Fibroblast of lung (primary cell): ENCODE results near the gene HTATIP2. TPM values are rescaled to one million over a fixed set of nuclear protein-coding genes. Genes with fewer than 3 reads are reported as not detected.

ENCODE experiments used
- DNase-seq, 2 donors: peaks; one replicate each; pipeline versions ENCODE4 v3.0.0 to v3.0.0-alpha.2; 2010; ENCODE audit warnings: low read depth in 2 of 2
- H2AFZ ChIP-seq: 2 replicates; pipeline ENCODE4 v1.5.1; 2012; ENCODE audit warnings: low read length, control low read depth, inconsistent platforms
- H3K27ac ChIP-seq: 2 replicates; pipeline ENCODE4 v1.5.1; 2011; ENCODE audit warnings: low read length, control low read depth; ENCODE audit not compliant: insufficient read depth
- H3K27me3 ChIP-seq: 2 replicates; pipeline ENCODE4 v1.5.1; 2011; ENCODE audit warnings: mild to moderate bottlenecking, low read length; ENCODE audit not compliant: control insufficient read depth, insufficient read depth
- H3K36me3 ChIP-seq: 2 replicates; pipeline ENCODE4 v1.5.1; 2011; ENCODE audit warnings: low read length; ENCODE audit not compliant: control insufficient read depth, insufficient read depth
- H3K4me1 ChIP-seq: 2 replicates; pipeline ENCODE4 v1.5.1; 2011; ENCODE audit warnings: low read length; ENCODE audit not compliant: control insufficient read depth, insufficient read depth; ENCODE audit errors: extremely low read depth
- H3K4me2 ChIP-seq: 2 replicates; pipeline ENCODE4 v1.5.1; 2011; ENCODE audit warnings: low read length, control low read depth; ENCODE audit not compliant: insufficient read depth; ENCODE audit errors: extremely low read depth
- H3K4me3 ChIP-seq, 4 experiments: fragments of 200-600 bp in 1 of 4; sonication (generic) in 1 of 4; replicated peaks in 1 of 4; 2 replicates each; pipeline ENCODE4 v1.5.1; 2011 to 2016; ENCODE audit warnings: low read length in 4 of 4, low read depth in 3 of 4, mild to moderate bottlenecking in 3 of 4, control low read depth in 2 of 4, inconsistent platforms in 1 of 4, mixed read lengths in 1 of 4; ENCODE audit not compliant: insufficient read depth in 1 of 4; ENCODE audit errors: control extremely low read depth in 1 of 4
- H3K79me2 ChIP-seq: 2 replicates; pipeline ENCODE4 v1.5.1; 2012; ENCODE audit warnings: mild to moderate bottlenecking, low read length, inconsistent platforms; ENCODE audit not compliant: control insufficient read depth, insufficient read depth
- H3K9ac ChIP-seq: 2 replicates; pipeline ENCODE4 v1.5.1; 2011; ENCODE audit warnings: mild to moderate bottlenecking, low read length, control low read depth; ENCODE audit not compliant: insufficient read depth
- H3K9me3 ChIP-seq: 2 replicates; pipeline ENCODE4 v1.5.1; 2012; ENCODE audit warnings: low read depth, low read length; ENCODE audit not compliant: control insufficient read depth, insufficient read depth
- H4K20me1 ChIP-seq: 2 replicates; pipeline ENCODE4 v1.5.1; 2011; ENCODE audit warnings: low read length; ENCODE audit not compliant: control insufficient read depth, insufficient read depth; ENCODE audit errors: extremely low read depth
- CTCF ChIP-seq, 2 donors: IDR thresholded peaks in 1 of 2; conservative IDR thresholded peaks in 1 of 2; 1 replicate in 1 of 2; 2 replicates in 1 of 2; pipeline ENCODE4 v1.5.1; 2011 to 2012; ENCODE audit warnings: low read length in 2 of 2, control low read depth in 1 of 2, inconsistent platforms in 1 of 2, low read depth in 1 of 2, mild to moderate bottlenecking in 1 of 2
- EZH2 ChIP-seq: IDR thresholded peaks from 2 replicates; pipeline ENCODE4 v1.5.1; 2012; ENCODE audit warnings: low read length, control low read depth, mild to moderate bottlenecking; ENCODE audit errors: missing control alignments
- polyA plus RNA-seq, 2 donors: library from polyadenylated mRNA; depleted of rRNA in 1 of 2; stranded (reverse) in 1 of 2; unstranded in 1 of 2; fragments of >200 nt; gene quantifications; 2 replicates each; pipeline ENCODE4 v1.2.1, GENCODE V29; 2011 to 2012; ENCODE audit warnings: missing spikeins in 1 of 2
- total RNA-seq: library from RNA; depleted of rRNA; stranded (reverse); fragments of >200 nt; gene quantifications from 2 replicates; pipeline ENCODE4 v1.2.1, GENCODE V29; 2014

Gene HTATIP2
- total and polyA plus RNA-seq, 2 donors (not counting 1 experiment from before 2014, with no cell fraction given), result 59.1 to 77.6 TPM

GRCh38 chr11:20353829-20354434 is 9.6 kb upstream of the HTATIP2 start:
- DNase-seq, result peak; percentile 24 to 51
- no peak overlapping the region for H2AFZ ChIP-seq
- no peaks in the 10 kb centered on the region for H3K9me3 ChIP-seq
- no peaks in the 10 kb centered on the region for H3K36me3 ChIP-seq
- H3K4me3 ChIP-seq, result no peak overlapping the region
- H3K79me2 ChIP-seq, result no peaks in the 10 kb centered on the region
- peaks cover 5% of the 10 kb centered on the region for H3K27me3 ChIP-seq
- no peak overlapping the region for H3K9ac ChIP-seq
- TF ChIP-seq CTCF (conservative IDR thresholded peaks at IDR 0.05 in 1 of 2, IDR thresholded peaks at IDR 0.05 in 1 of 2; ENCODE audit: low read depth in 1 of 2, low read length in 2 of 2) (peak; percentile 87 to 98), EZH2 (no peak)
- H3K4me2 ChIP-seq, result no peak overlapping the region
- H3K27ac ChIP-seq, result no peak overlapping the region
- H4K20me1 ChIP-seq, result no peaks in the 10 kb centered on the region
- no peaks in the 10 kb centered on the region for H3K4me1 ChIP-seq

- H3K4me1 ChIP-seq, result no peaks in the 10 kb centered on the region
- TF ChIP-seq EZH2 (no peak), CTCF (conservative IDR thresholded peaks at IDR 0.05 in 1 of 2, IDR thresholded peaks at IDR 0.05 in 1 of 2; ENCODE audit: low read depth in 1 of 2, low read length in 2 of 2) (peak; percentile 44 to 69)
- H3K79me2 ChIP-seq, result no peaks in the 10 kb centered on the region
- H3K27ac ChIP-seq, result no peak overlapping the region
- H4K20me1 ChIP-seq, result no peaks in the 10 kb centered on the region
- no peak overlapping the region for H3K9ac ChIP-seq
- no peak overlapping the region for H3K4me2 ChIP-seq
- DNase-seq, result peak; percentile 23 to 45
- no peaks in the 10 kb centered on the region for H3K36me3 ChIP-seq
- H3K4me3 ChIP-seq, result no peak overlapping the region
- no peaks in the 10 kb centered on the region for H3K9me3 ChIP-seq
- H2AFZ ChIP-seq, result no peak overlapping the region
- H3K27me3 ChIP-seq, result peaks cover 5% of the 10 kb centered on the region
These were observed 8.0 kb upstream of the HTATIP2 start for GRCh38 chr11:20355221-20356219.

- Histone ChIP-seq H4K20me1 (no peaks in the 10 kb centered on the region), H3K4me2 (no peak overlapping the region), H3K9me3 (no peaks in the 10 kb centered on the region), H3K4me1 (no peaks in the 10 kb centered on the region), H2AFZ (no peak overlapping the region), H3K9ac (no peak overlapping the region), H3K27ac (no peak overlapping the region), H3K36me3 (no peaks in the 10 kb centered on the region), H3K4me3 (no peak overlapping the region), H3K79me2 (no peaks in the 10 kb centered on the region), H3K27me3 (peaks cover 5% of the 10 kb centered on the region)
- DNase-seq, result no peak
- TF ChIP-seq CTCF (conservative IDR thresholded peaks at IDR 0.05 in 1 of 2, IDR thresholded peaks at IDR 0.05 in 1 of 2; ENCODE audit: low read depth in 1 of 2, low read length in 2 of 2) (no peak), EZH2 (no peak)
These were observed 6.4 kb upstream of the HTATIP2 start for GRCh38 chr11:20357150-20357549.
